ENCODE measurements around the gene PTPRD. TPM values are rescaled to one million over a fixed set of nuclear protein-coding genes. Genes with fewer than 3 reads are reported as not detected.

PTPRD gene
- total and polyA plus RNA-seq, 2 donors = 2.2 to 13.5 TPM

DNA sequence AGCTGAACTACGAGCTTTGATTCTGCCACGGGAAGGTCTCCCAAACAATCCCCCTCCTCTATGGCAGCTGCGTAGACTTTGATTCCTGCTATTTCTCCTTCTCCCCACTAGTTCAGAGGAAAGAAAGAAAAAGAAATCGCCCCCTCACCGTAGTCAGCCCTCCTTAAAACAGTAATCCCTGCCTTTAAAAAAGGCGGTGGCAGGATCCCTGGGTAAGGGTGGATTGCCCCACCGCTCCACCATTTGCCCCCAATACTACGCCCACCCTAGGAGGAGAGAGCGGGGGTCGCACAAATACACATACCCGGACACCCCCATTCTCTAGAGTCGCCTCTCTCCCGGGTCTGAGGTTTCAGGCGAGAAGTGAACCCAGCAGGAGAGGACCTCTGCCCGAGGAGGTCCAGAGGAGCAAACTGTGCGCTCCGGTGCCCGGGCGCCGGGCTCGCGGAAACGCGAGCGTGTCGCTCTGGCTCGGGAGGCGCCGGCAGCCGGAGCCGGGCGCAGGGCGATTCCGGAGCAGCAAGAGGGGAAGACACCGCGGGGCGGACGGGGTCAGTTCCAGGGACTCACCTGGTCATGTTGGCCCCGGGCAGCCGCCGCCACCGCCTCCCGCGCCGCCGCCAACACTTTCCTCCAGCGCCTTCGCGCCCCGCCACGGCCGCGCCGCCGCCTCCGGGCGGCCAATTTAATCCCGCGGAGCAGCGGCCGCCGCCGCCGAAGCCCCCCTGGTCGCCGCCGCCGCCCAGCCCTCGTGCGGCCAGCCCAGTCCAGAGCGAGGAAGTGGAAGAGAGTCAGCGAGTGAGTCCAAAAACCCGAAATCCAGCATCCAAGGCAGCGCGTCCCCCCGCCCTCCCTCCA lies 1755.5 kb downstream of the PTPRD start:
- peak overlapping the region; percentile 50 to 70 for H3K4me3 ChIP-seq (ENCODE audit: low read length in 2 of 2)
- no peaks in the 10 kb centered on the region for H3K9me3 ChIP-seq (ENCODE audit: control insufficient read depth in 2 of 2, insufficient read depth in 1 of 2, low read length in 1 of 2)
- under 1% methylated on average over 76 of the region's 76 CpGs for WGBS
- peaks cover 4 to 15% of the 10 kb centered on the region in 2 donors for H3K4me1 ChIP-seq (ENCODE audit: control insufficient read depth in 2 of 2, insufficient read depth in 2 of 2, low read length in 2 of 2)
- H3K27me3 ChIP-seq (ENCODE audit: control insufficient read depth in 2 of 2, insufficient read depth in 1 of 2, low read length in 1 of 2) = peaks cover 3 to 30% of the 10 kb centered on the region in 2 donors
- H3K27ac ChIP-seq (ENCODE audit: low read depth in 1 of 2, low read length in 1 of 2) = no peak overlapping the region
- no peaks in the 10 kb centered on the region for H3K36me3 ChIP-seq (ENCODE audit: control insufficient read depth in 2 of 2, insufficient read depth in 2 of 2, low read length in 1 of 2)
- DNase-seq (ENCODE audit: low read depth in 6 of 9, low spot score in 9 of 9) = peak in 3 of 9 donors; percentile 15 to 44 (median 24)

DNA sequence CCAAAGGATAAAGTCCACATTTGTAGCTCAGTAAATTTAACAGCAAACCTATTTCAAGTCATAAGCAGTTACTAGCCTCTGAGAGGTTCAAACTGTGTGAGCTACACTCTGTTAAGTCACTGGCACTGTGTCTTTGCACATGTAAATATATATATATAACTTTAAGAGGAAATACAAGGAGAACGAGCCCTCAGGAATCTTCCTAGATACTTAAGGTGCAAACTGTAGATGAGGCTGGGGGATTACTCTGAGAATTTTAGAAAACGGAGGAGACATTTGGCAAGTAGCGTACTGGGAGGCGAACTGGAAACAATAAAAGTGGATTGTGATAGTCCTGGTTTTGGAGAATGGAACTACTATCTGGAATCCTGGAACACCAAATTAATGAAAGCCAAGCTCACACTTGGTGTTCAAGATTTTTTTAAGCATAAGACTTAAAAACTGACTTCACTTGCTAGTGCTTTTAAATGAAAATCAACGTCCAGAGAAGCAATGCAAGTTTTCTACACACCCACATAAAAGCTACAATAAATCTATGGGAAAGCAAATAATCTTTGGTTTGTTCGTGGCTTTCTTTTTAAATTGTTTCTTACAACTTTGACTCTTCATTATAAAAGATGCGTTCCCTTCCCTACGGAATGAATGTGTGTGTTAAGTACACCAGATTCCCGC lies 1756.3 kb downstream of the PTPRD start:
- WGBS = 26% methylated on average over 9 of the region's 9 CpGs
- peaks cover 3 to 30% of the 10 kb centered on the region in 2 donors for H3K27me3 ChIP-seq (ENCODE audit: control insufficient read depth in 2 of 2, insufficient read depth in 1 of 2, low read length in 1 of 2)
- peak overlapping the region; percentile 50 to 70 for H3K4me3 ChIP-seq (ENCODE audit: low read length in 2 of 2)
- H3K27ac ChIP-seq (ENCODE audit: low read depth in 1 of 2, low read length in 1 of 2) = no peak overlapping the region
- no peaks in the 10 kb centered on the region for H3K9me3 ChIP-seq (ENCODE audit: control insufficient read depth in 2 of 2, insufficient read depth in 1 of 2, low read length in 1 of 2)
- peaks cover 4 to 15% of the 10 kb centered on the region in 2 donors for H3K4me1 ChIP-seq (ENCODE audit: control insufficient read depth in 2 of 2, insufficient read depth in 2 of 2, low read length in 2 of 2)
- peak in 1 of 9 donors; percentile 9 for DNase-seq (ENCODE audit: low read depth in 6 of 9, low spot score in 9 of 9)
- no peaks in the 10 kb centered on the region for H3K36me3 ChIP-seq (ENCODE audit: control insufficient read depth in 2 of 2, insufficient read depth in 2 of 2, low read length in 1 of 2)

DNA sequence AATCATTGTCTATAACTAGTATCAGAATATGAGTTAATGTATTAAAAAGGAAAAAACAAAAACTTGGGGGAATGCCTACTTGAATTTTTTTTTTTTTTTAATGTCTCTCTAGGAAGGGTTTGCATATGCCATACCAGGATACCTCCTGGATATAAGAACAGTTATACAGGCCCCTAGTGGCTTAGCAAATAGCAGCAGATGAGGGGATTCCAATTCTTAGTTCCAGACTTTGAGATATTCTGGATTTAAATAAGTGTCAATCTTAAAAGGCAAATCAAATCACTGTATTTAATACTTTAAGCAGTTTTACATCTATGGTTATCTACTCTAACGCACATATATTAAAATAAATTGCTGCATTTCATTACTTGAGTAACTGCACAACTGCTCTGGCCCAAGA lies 1757.8 kb downstream of the PTPRD start:
- Histone ChIP-seq H3K27ac (ENCODE audit: low read depth in 1 of 2, low read length in 1 of 2) (no peak overlapping the region), H3K4me1 (ENCODE audit: control insufficient read depth in 2 of 2, insufficient read depth in 2 of 2, low read length in 2 of 2) (peaks cover 4 to 15% of the 10 kb centered on the region in 2 donors), H3K36me3 (ENCODE audit: control insufficient read depth in 2 of 2, insufficient read depth in 2 of 2, low read length in 1 of 2) (no peaks in the 10 kb centered on the region), H3K4me3 (ENCODE audit: low read length in 2 of 2) (no peak overlapping the region), H3K9me3 (ENCODE audit: control insufficient read depth in 2 of 2, insufficient read depth in 1 of 2, low read length in 1 of 2) (no peaks in the 10 kb centered on the region), H3K27me3 (ENCODE audit: control insufficient read depth in 2 of 2, insufficient read depth in 1 of 2, low read length in 1 of 2) (peaks cover 3 to 30% of the 10 kb centered on the region in 2 donors)
- WGBS = 84% methylated on average over 1 of the region's 1 CpG
- peak in 1 of 9 donors; percentile 16 for DNase-seq (ENCODE audit: low read depth in 6 of 9, low spot score in 9 of 9)

DNA sequence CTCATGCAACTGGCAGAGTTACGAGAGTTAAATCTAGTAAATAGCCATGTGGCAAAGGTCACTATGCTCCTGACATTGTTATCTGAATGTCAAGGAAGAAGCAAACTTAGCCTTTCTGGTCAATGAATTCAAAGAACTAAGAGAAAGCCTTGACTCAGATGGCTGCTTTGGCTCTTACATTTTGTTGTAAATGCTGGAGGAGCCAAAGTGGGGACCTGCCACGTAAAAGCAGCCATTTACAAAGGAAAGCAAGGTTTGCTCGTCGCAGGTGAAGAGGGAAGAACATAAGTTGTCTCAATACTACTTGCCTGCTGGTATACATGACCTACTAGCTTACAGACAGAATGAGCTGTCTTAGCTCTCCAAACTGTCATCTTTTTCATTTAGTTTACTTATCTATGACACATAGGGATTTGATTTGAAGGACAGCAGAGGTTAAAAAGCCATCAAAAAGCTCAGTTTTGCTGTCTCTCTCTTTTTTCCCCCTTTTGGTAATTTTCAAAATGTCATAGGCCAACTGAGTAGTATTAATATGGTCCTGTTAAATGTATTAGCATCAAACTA lies 1760.4 kb downstream of the PTPRD start:
- Histone ChIP-seq H3K4me1 (ENCODE audit: control insufficient read depth in 2 of 2, insufficient read depth in 2 of 2, low read length in 2 of 2) (peaks cover 4 to 5% of the 10 kb centered on the region in 2 donors), H3K27me3 (ENCODE audit: control insufficient read depth in 2 of 2, insufficient read depth in 1 of 2, low read length in 1 of 2) (peaks cover 0 to 11% of the 10 kb centered on the region in 2 donors), H3K9me3 (ENCODE audit: control insufficient read depth in 2 of 2, insufficient read depth in 1 of 2, low read length in 1 of 2) (no peaks in the 10 kb centered on the region), H3K27ac (ENCODE audit: low read depth in 1 of 2, low read length in 1 of 2) (no peak overlapping the region), H3K4me3 (ENCODE audit: low read length in 2 of 2) (no peak overlapping the region), H3K36me3 (ENCODE audit: control insufficient read depth in 2 of 2, insufficient read depth in 2 of 2, low read length in 1 of 2) (no peaks in the 10 kb centered on the region)
- WGBS = 98% methylated on average over 4 of the region's 4 CpGs
- no peak for DNase-seq (ENCODE audit: low read depth in 6 of 9, low spot score in 9 of 9)

DNA sequence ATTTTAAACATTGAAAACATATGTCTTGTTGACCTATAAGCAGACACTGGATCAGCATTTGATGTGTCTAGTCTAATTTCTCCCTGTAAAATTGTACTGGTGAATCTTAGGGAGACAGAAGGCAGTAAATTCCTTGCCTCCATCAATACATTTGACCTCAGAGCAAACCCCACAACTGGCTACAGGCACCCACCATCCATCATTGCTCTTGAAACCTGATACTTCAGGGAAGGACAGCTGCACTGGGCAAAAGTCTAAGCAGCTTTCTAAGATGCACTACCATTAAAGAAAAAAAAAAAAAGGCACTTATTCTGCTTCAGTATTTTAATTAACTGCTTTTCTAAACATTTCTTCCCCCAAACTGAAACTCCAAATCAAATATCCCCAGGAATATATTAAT lies 1761.9 kb downstream of the PTPRD start:
- Histone ChIP-seq H3K4me3 (ENCODE audit: low read length in 2 of 2) (no peak overlapping the region), H3K27me3 (ENCODE audit: control insufficient read depth in 2 of 2, insufficient read depth in 1 of 2, low read length in 1 of 2) (no peaks in the 10 kb centered on the region), H3K9me3 (ENCODE audit: control insufficient read depth in 2 of 2, insufficient read depth in 1 of 2, low read length in 1 of 2) (no peaks in the 10 kb centered on the region), H3K4me1 (ENCODE audit: control insufficient read depth in 2 of 2, insufficient read depth in 2 of 2, low read length in 2 of 2) (no peaks in the 10 kb centered on the region), H3K27ac (ENCODE audit: low read depth in 1 of 2, low read length in 1 of 2) (no peak overlapping the region), H3K36me3 (ENCODE audit: control insufficient read depth in 2 of 2, insufficient read depth in 2 of 2, low read length in 1 of 2) (no peaks in the 10 kb centered on the region)
- no peak for DNase-seq (ENCODE audit: low read depth in 6 of 9, low spot score in 9 of 9)

DNA sequence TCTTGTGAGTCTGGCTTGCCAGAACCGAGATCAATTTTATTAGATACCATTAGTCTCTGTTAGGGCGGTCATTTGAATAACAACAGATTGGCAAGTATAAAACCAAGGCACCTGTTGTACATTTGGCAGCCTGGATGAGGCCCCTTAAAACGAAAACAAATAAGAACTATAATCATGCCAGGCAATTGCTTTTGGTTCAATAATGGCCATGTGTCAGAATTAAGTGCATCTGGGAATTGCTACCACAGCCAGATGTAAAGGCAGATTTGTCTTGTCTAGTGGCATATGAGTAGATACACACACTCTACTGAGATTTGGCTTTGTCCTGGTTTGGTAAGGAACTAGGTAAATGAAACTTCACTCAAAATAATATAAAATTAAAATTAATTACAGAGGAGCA lies 1767.0 kb downstream of the PTPRD start:
- WGBS = 99% methylated on average over 3 of the region's 3 CpGs
- no peaks in the 10 kb centered on the region for H3K9me3 ChIP-seq (ENCODE audit: control insufficient read depth in 2 of 2, insufficient read depth in 1 of 2, low read length in 1 of 2)
- H3K4me1 ChIP-seq (ENCODE audit: control insufficient read depth in 2 of 2, insufficient read depth in 2 of 2, low read length in 2 of 2) = no peaks in the 10 kb centered on the region
- H3K27ac ChIP-seq (ENCODE audit: low read depth in 1 of 2, low read length in 1 of 2) = no peak overlapping the region
- no peaks in the 10 kb centered on the region for H3K36me3 ChIP-seq (ENCODE audit: control insufficient read depth in 2 of 2, insufficient read depth in 2 of 2, low read length in 1 of 2)
- no peaks in the 10 kb centered on the region for H3K27me3 ChIP-seq (ENCODE audit: control insufficient read depth in 2 of 2, insufficient read depth in 1 of 2, low read length in 1 of 2)
- DNase-seq (ENCODE audit: low read depth in 6 of 9, low spot score in 9 of 9) = no peak
- no peak overlapping the region for H3K4me3 ChIP-seq (ENCODE audit: low read length in 2 of 2)

- Histone ChIP-seq H3K27me3 (ENCODE audit: control insufficient read depth in 2 of 2, insufficient read depth in 1 of 2, low read length in 1 of 2) (no peaks in the 10 kb centered on the region), H3K4me1 (ENCODE audit: control insufficient read depth in 2 of 2, insufficient read depth in 2 of 2, low read length in 2 of 2) (no peaks in the 10 kb centered on the region), H3K9me3 (ENCODE audit: control insufficient read depth in 2 of 2, insufficient read depth in 1 of 2, low read length in 1 of 2) (no peaks in the 10 kb centered on the region), H3K36me3 (ENCODE audit: control insufficient read depth in 2 of 2, insufficient read depth in 2 of 2, low read length in 1 of 2) (no peaks in the 10 kb centered on the region), H3K4me3 (ENCODE audit: low read length in 2 of 2) (no peak overlapping the region), H3K27ac (ENCODE audit: low read depth in 1 of 2, low read length in 1 of 2) (no peak overlapping the region)
- DNase-seq (ENCODE audit: low read depth in 6 of 9, low spot score in 9 of 9) = no peak
- WGBS = 72% methylated on average over 2 of the region's 2 CpGs
Observed at GRCh38 chr9:8845376-8845775, 1767.4 kb downstream of the PTPRD start.

- DNase-seq (ENCODE audit: low read depth in 6 of 9, low spot score in 9 of 9) = no peak
- Histone ChIP-seq H3K4me1 (ENCODE audit: control insufficient read depth in 2 of 2, insufficient read depth in 2 of 2, low read length in 2 of 2) (no peaks in the 10 kb centered on the region), H3K27me3 (ENCODE audit: control insufficient read depth in 2 of 2, insufficient read depth in 1 of 2, low read length in 1 of 2) (no peaks in the 10 kb centered on the region), H3K27ac (ENCODE audit: low read depth in 1 of 2, low read length in 1 of 2) (no peak overlapping the region), H3K36me3 (ENCODE audit: control insufficient read depth in 2 of 2, insufficient read depth in 2 of 2, low read length in 1 of 2) (no peaks in the 10 kb centered on the region), H3K9me3 (ENCODE audit: control insufficient read depth in 2 of 2, insufficient read depth in 1 of 2, low read length in 1 of 2) (no peaks in the 10 kb centered on the region), H3K4me3 (ENCODE audit: low read length in 2 of 2) (no peak overlapping the region)
Observed at GRCh38 chr9:8844549-8844948, 1768.3 kb downstream of the PTPRD start.

Measured in thymus (tissue), 11 donors.